Measurements from ENCODE around the gene NECTIN2.
A peak's percentile ranks its signal among the peaks of the same experiment; 100 is the strongest.
"Not testable (repeated sequence)": the region's sequence is repeated elsewhere in the genome, so short reads cannot be mapped to it uniquely, and the experiment has no call there.

Gene NECTIN2

GRCh38 chr19:44848812-44849447, 2.8 kb downstream of the NECTIN2 start:
- H3K27ac ChIP-seq: peak overlapping the region; percentile 82
- ChIA-PET CTCF (interaction anchor here (0.6 to 0.8 kb wide), 3 partner anchors 20 to 282 kb away, joined by 3 read pairs; no protein-coding TSS in a partner anchor), POLR2A (ENCODE audit: low non-redundant PET) (interaction anchor here (0.5 kb wide), 1 partner anchor 153 kb away, joined by 6 read pairs; no protein-coding TSS in a partner anchor)
- no peak for TF ChIP-seq CTCF (conservative IDR thresholded peaks at IDR 0.05; ENCODE audit: low read depth)
- DNase-seq (ENCODE audit: low spot score): no peak

- POLR2A ChIA-PET (ENCODE audit: low non-redundant PET): no interaction called here
- peak overlapping the region; percentile 82 for H3K27ac ChIP-seq
- DNase-seq (ENCODE audit: low spot score): no peak
- TF ChIP-seq CTCF (conservative IDR thresholded peaks at IDR 0.05; ENCODE audit: low read depth): no peak
- CTCF ChIA-PET: no interaction called here
Observed at GRCh38 chr19:44850641-44851109, 4.6 kb downstream of the NECTIN2 start.

- POLR2A ChIA-PET (ENCODE audit: low non-redundant PET): no interaction called here
- CTCF ChIA-PET: no interaction called here
- no peak for TF ChIP-seq CTCF (conservative IDR thresholded peaks at IDR 0.05; ENCODE audit: low read depth)
- H3K27ac ChIP-seq: 0 out of 2 replicates have a peak overlapping the region, but pooled peaks have one; percentile 17
- no peak for DNase-seq (ENCODE audit: low spot score)
Observed at GRCh38 chr19:44851427-44851826, 5.3 kb downstream of the NECTIN2 start.

GRCh38 chr19:44855606-44856005, 9.5 kb downstream of the NECTIN2 start:
- ChIA-PET CTCF (interaction anchor here (1.2 kb wide), 1 partner anchor 11 kb away, joined by 3 read pairs; no protein-coding TSS in a partner anchor), POLR2A (ENCODE audit: low non-redundant PET) (no interaction called here)
- H3K27ac ChIP-seq: no peak overlapping the region
- no peak for DNase-seq (ENCODE audit: low spot score)
- no peak for TF ChIP-seq CTCF (conservative IDR thresholded peaks at IDR 0.05; ENCODE audit: low read depth)

- DNase-seq (ENCODE audit: low spot score): no peak
- POLR2A ChIA-PET (ENCODE audit: low non-redundant PET): no interaction called here
- peak overlapping the region; percentile 49 for H3K27ac ChIP-seq
- no peak for TF ChIP-seq CTCF (conservative IDR thresholded peaks at IDR 0.05; ENCODE audit: low read depth)
- CTCF ChIA-PET: interaction anchor here (0.6 kb wide), 1 partner anchor 193 kb away, joined by 3 read pairs; no protein-coding TSS in a partner anchor
Observed at GRCh38 chr19:44856421-44857083, 10.5 kb downstream of the NECTIN2 start.

GRCh38 chr19:44857837-44858236, 11.7 kb downstream of the NECTIN2 start:
- DNase-seq (ENCODE audit: low spot score): no peak
- POLR2A ChIA-PET (ENCODE audit: low non-redundant PET): no interaction called here
- TF ChIP-seq CTCF (conservative IDR thresholded peaks at IDR 0.05; ENCODE audit: low read depth): no peak
- CTCF ChIA-PET: interaction anchor here (0.6 to 1.0 kb wide), 3 partner anchors 12 to 324 kb away, joined by 3 to 5 read pairs (median 3); partner anchors contain the start of gene NECTIN2
- H3K27ac ChIP-seq: no peak overlapping the region

- DNase-seq (ENCODE audit: low spot score); POLR2A ChIA-PET (ENCODE audit: low non-redundant PET); H3K27ac ChIP-seq: not testable (repeated sequence)
- CTCF ChIA-PET: interaction anchor here (0.7 kb wide), 1 partner anchor 137 kb away, joined by 7 read pairs; no protein-coding TSS in a partner anchor
Observed at GRCh38 chr19:44861576-44861975, 15.5 kb downstream of the NECTIN2 start.

All from RWPE1 (cell line).